ENCODE data around the gene BBS7. TPM values are rescaled to one million over a fixed set of nuclear protein-coding genes. Genes with fewer than 3 reads are reported as not detected.

Gene BBS7
- total RNA-seq, 4 donors from 2014 or later = 6.3 to 18.0 (median 13.7) TPM

- H3K36me3 ChIP-seq = peaks cover 52% of the 10 kb centered on the region
Measured at GRCh38 chr4:121818215-121818614, 52.1 kb downstream of the BBS7 start.

GRCh38 chr4:121817701-121818100 is 52.6 kb downstream of the BBS7 start:
- no peaks in the 10 kb centered on the region for H3K27me3 ChIP-seq
- no peak overlapping the region for H3K27ac ChIP-seq
- WGBS = 69% methylated on average over 1 of the region's 1 CpG
- no peak for DNase-seq (ENCODE audit: low spot score in 2 of 2)
- H3K4me3 ChIP-seq = no peak overlapping the region
- H3K4me1 ChIP-seq = peaks cover under 1% of the 10 kb centered on the region
- no peaks in the 10 kb centered on the region for H3K9me3 ChIP-seq
- no peak for TF ChIP-seq POLR2A (IDR thresholded peaks at IDR 0.05)
- TF ChIP-seq, protein P1, sequence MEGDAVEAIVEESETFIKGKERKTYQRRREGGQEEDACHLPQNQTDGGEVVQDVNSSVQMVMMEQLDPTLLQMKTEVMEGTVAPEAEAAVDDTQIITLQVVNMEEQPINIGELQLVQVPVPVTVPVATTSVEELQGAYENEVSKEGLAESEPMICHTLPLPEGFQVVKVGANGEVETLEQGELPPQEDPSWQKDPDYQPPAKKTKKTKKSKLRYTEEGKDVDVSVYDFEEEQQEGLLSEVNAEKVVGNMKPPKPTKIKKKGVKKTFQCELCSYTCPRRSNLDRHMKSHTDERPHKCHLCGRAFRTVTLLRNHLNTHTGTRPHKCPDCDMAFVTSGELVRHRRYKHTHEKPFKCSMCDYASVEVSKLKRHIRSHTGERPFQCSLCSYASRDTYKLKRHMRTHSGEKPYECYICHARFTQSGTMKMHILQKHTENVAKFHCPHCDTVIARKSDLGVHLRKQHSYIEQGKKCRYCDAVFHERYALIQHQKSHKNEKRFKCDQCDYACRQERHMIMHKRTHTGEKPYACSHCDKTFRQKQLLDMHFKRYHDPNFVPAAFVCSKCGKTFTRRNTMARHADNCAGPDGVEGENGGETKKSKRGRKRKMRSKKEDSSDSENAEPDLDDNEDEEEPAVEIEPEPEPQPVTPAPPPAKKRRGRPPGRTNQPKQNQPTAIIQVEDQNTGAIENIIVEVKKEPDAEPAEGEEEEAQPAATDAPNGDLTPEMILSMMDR (IDR thresholded peaks at IDR 0.05) = no peak
- TF ChIP-seq POLR2AphosphoS5 (IDR thresholded peaks at IDR 0.05) = no peak
- TF ChIP-seq EP300 (IDR thresholded peaks at IDR 0.05) = no peak
- peaks cover 57% of the 10 kb centered on the region for H3K36me3 ChIP-seq

More at GRCh38 chr4:121818215-121818614, 52.1 kb downstream of the BBS7 start:
- 97% methylated on average over 1 of the region's 1 CpG for WGBS
- no peaks in the 10 kb centered on the region for H3K9me3 ChIP-seq
- H3K27ac ChIP-seq = no peak overlapping the region
- no peak for DNase-seq (ENCODE audit: low spot score in 2 of 2)
- H3K4me1 ChIP-seq = peaks cover 6% of the 10 kb centered on the region
- TF ChIP-seq, protein P1 (IDR thresholded peaks at IDR 0.05) = no peak
- TF ChIP-seq POLR2A (IDR thresholded peaks at IDR 0.05) (no peak), POLR2AphosphoS5 (IDR thresholded peaks at IDR 0.05) (no peak), EP300 (IDR thresholded peaks at IDR 0.05) (no peak)
- no peaks in the 10 kb centered on the region for H3K27me3 ChIP-seq
- H3K4me3 ChIP-seq = no peak overlapping the region

DNA sequence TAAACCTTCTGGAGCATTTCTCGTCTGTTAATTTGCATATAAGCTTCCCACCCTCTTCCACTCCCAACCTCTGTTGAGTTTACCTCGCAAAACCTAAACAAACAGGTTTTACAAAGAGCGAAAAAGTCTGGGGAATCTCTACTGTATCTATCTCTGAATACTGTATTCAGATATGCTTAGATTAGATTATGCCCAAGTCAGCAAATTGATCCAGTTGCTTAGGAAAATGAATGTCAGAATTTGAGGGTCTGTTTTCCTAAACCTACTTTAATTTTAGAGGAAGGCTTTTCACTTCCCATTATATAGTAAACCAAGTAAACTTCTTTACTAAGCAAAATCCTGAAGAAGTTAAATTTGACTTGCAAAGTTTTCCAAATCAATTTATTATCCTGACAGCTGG is 53.3 kb downstream of the BBS7 start:
- DNase-seq (ENCODE audit: low spot score in 2 of 2) = no peak
- Histone ChIP-seq H3K27ac (no peak overlapping the region), H3K36me3 (peaks cover 64% of the 10 kb centered on the region), H3K9me3 (no peaks in the 10 kb centered on the region), H3K4me3 (no peak overlapping the region), H3K27me3 (no peaks in the 10 kb centered on the region), H3K4me1 (no peaks in the 10 kb centered on the region)
- 66% methylated on average over 3 of the region's 3 CpGs for WGBS
- TF ChIP-seq POLR2AphosphoS5 (IDR thresholded peaks at IDR 0.05) (no peak), EP300 (IDR thresholded peaks at IDR 0.05) (no peak), POLR2A (IDR thresholded peaks at IDR 0.05) (no peak)
- TF ChIP-seq, protein P1 (IDR thresholded peaks at IDR 0.05) = no peak

DNA sequence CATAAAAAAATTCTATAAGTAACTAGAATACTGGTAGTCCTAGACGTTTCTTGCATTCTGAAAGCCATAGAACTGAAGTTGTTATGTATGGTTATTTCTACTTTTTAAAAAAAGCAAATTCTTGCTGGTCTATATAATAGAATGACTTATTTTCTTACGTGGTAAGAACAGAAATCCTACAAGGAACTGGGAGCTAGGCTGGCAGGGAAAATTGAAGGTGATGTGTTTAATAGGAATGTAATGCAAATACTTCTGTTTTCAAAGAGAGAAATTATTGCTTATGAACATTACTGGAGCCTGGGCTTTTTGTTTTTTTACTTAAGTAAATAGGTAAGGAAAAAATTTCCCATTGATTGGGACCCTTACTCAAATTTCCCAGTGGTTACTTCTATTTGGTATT is 55.5 kb downstream of the BBS7 start:
- H3K36me3 ChIP-seq = peaks cover 87% of the 10 kb centered on the region
- WGBS = 90% methylated on average over 2 of the region's 2 CpGs
- H3K4me3 ChIP-seq = no peak overlapping the region
- no peak for DNase-seq (ENCODE audit: low spot score in 2 of 2)
- H3K27me3 ChIP-seq = no peaks in the 10 kb centered on the region
- TF ChIP-seq, protein P1 (IDR thresholded peaks at IDR 0.05) = no peak
- TF ChIP-seq EP300 (IDR thresholded peaks at IDR 0.05) (no peak), POLR2A (IDR thresholded peaks at IDR 0.05) (no peak), POLR2AphosphoS5 (IDR thresholded peaks at IDR 0.05) (no peak)
- no peaks in the 10 kb centered on the region for H3K4me1 ChIP-seq
- H3K27ac ChIP-seq = no peak overlapping the region
- H3K9me3 ChIP-seq = no peaks in the 10 kb centered on the region

GRCh38 chr4:121811122-121811521 is 59.2 kb downstream of the BBS7 start:
- H3K4me1 ChIP-seq = no peaks in the 10 kb centered on the region
- TF ChIP-seq, protein P1 (IDR thresholded peaks at IDR 0.05) = no peak
- TF ChIP-seq POLR2A (IDR thresholded peaks at IDR 0.05) (no peak), POLR2AphosphoS5 (IDR thresholded peaks at IDR 0.05) (no peak)
- peaks cover 99% of the 10 kb centered on the region for H3K36me3 ChIP-seq

More at GRCh38 chr4:121811122-121811521, 59.2 kb downstream of the BBS7 start:
- DNase-seq (ENCODE audit: low spot score in 2 of 2) = no peak
- H3K4me3 ChIP-seq = no peak overlapping the region
- no peaks in the 10 kb centered on the region for H3K9me3 ChIP-seq
- H3K27ac ChIP-seq = no peak overlapping the region
- H3K27me3 ChIP-seq = no peaks in the 10 kb centered on the region
